Testis (tissue), 2 donors: ENCODE results near the gene UNC93B1.

Experiments
- POLR2A ChIP-seq: fragments of 450-650 bp; IDR thresholded peaks from one replicate; pipeline ENCODE4 v1.6.1; 2017; ENCODE audit warnings: antibody characterized with exemption, mild to moderate bottlenecking, moderate library complexity
- TF ChIP-seq, protein P1 (sequence below), 3 experiments: fragments of 450-650 bp in 2 of 3; fragments of 200-600 bp in 1 of 3; sonication (generic) in 1 of 3; IDR thresholded peaks; one replicate each; pipeline ENCODE4 v1.5.1; 2016 to 2019; ENCODE audit warnings: antibody characterized with exemption in 3 of 3, mild to moderate bottlenecking in 2 of 3, moderate library complexity in 1 of 3

DNA sequence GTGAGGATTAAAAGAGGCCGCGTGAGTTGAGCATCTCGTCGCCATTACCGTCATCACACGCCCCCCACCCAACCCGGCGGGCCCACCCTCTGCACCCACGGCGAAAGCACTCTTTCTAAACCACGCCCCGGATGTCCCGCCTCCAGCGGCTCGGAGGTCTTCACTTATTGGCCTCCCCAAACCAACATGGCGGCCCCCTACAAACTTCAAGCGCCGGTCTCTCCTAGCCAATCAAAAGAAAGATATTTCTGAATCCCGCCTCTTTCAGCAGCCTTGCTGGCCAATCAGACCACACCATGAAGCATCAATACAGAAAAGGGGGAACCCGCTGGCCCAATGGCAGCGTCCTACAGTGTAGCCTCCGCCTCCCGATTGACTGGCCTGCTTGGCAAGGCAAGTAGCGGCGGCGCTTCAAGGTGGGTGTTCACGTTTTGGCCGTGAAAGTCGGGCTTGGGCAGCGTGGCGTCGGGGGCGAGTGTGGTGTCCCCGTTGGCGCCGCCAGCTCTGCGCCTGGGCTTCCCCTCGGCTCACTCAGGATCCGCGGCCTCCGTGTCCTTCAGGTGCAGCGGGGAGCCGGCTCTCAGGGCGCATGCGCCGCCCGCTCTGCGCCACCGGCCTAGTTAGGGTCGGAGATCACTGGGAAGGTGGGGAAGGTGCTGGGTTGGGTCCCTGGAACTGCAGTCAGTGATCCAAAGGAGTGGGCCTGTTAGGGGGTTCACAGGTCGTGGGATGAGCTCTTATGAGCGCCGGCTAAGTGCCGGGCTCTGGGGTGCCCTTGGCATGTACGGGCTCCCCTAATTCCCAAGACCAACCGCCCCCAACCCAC, 26.6 kb upstream of the UNC93B1 start, which contains the start of gene NDUFS8:
- TF ChIP-seq, protein P1, sequence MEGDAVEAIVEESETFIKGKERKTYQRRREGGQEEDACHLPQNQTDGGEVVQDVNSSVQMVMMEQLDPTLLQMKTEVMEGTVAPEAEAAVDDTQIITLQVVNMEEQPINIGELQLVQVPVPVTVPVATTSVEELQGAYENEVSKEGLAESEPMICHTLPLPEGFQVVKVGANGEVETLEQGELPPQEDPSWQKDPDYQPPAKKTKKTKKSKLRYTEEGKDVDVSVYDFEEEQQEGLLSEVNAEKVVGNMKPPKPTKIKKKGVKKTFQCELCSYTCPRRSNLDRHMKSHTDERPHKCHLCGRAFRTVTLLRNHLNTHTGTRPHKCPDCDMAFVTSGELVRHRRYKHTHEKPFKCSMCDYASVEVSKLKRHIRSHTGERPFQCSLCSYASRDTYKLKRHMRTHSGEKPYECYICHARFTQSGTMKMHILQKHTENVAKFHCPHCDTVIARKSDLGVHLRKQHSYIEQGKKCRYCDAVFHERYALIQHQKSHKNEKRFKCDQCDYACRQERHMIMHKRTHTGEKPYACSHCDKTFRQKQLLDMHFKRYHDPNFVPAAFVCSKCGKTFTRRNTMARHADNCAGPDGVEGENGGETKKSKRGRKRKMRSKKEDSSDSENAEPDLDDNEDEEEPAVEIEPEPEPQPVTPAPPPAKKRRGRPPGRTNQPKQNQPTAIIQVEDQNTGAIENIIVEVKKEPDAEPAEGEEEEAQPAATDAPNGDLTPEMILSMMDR (IDR thresholded peaks at IDR 0.05), result no peak
- no peak for TF ChIP-seq POLR2A
